Measurements from ENCODE around the gene ALK.

ALK gene

GRCh38 chr2:29664578-29664977 lies 256.8 kb downstream of the ALK start:
- no peak overlapping the region for H3K9ac ChIP-seq (ENCODE audit: low read length)
- H3K27ac ChIP-seq (ENCODE audit: low read length) = no peak overlapping the region
- H3K4me1 ChIP-seq (ENCODE audit: control insufficient read depth, low read depth, low read length) = no peaks in the 10 kb centered on the region
- H3K36me3 ChIP-seq (ENCODE audit: control insufficient read depth, low read depth, low read length) = no peaks in the 10 kb centered on the region
- H3K9me3 ChIP-seq (ENCODE audit: control insufficient read depth, low read depth, low read length) = no peaks in the 10 kb centered on the region
- no peaks in the 10 kb centered on the region for H3K27me3 ChIP-seq (ENCODE audit: control insufficient read depth, insufficient read depth, low read length)
- H3K4me3 ChIP-seq (ENCODE audit: low read length) = no peak overlapping the region

DNA sequence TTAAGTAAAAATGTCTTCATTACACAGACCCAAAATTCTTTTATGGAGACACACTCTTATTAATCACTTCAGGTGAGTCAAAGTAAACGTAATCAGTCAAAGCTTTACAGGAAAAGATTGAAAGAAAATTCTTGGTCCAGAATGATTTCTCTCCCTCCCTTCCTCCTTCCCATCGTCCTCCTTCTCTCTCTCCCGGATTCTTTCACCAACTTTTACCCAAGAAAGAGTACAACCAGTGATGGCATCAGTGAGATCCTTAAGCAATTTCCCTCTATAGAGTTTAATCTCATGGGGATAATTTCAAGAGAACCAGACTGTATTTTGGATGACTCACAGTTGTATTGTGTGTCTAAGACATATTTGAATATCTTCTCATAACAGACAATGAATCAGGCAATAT lies 258.1 kb downstream of the ALK start:
- Histone ChIP-seq H3K27ac (ENCODE audit: low read length) (no peak overlapping the region), H3K4me1 (ENCODE audit: control insufficient read depth, low read depth, low read length) (no peaks in the 10 kb centered on the region), H3K36me3 (ENCODE audit: control insufficient read depth, low read depth, low read length) (no peaks in the 10 kb centered on the region), H3K27me3 (ENCODE audit: control insufficient read depth, insufficient read depth, low read length) (no peaks in the 10 kb centered on the region), H3K4me3 (ENCODE audit: low read length) (no peak overlapping the region), H3K9me3 (ENCODE audit: control insufficient read depth, low read depth, low read length) (no peaks in the 10 kb centered on the region), H3K9ac (ENCODE audit: low read length) (no peak overlapping the region)

DNA sequence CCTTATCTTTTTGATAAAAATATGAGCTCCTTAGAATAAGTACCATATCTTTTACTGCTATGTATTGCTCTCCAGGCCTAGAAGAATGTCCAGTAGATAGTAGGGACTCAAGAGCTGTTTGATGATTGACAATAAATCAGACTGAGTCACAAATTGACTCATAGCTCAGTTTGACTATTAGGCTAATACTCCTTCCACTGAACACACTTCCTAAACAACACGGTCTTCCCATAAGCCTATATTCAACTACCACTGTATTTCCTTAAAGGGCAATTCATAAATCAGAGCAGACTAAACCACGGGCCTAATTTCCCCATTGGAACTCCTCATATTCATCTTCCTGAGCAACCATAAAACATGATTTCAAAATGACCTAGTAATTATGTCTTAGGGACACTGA lies 258.5 kb downstream of the ALK start:
- H3K27ac ChIP-seq (ENCODE audit: low read length) = no peak overlapping the region
- no peak overlapping the region for H3K9ac ChIP-seq (ENCODE audit: low read length)
- no peaks in the 10 kb centered on the region for H3K36me3 ChIP-seq (ENCODE audit: control insufficient read depth, low read depth, low read length)
- no peaks in the 10 kb centered on the region for H3K4me1 ChIP-seq (ENCODE audit: control insufficient read depth, low read depth, low read length)
- no peak overlapping the region for H3K4me3 ChIP-seq (ENCODE audit: low read length)
- H3K9me3 ChIP-seq (ENCODE audit: control insufficient read depth, low read depth, low read length) = no peaks in the 10 kb centered on the region
- no peaks in the 10 kb centered on the region for H3K27me3 ChIP-seq (ENCODE audit: control insufficient read depth, insufficient read depth, low read length)

- H3K9ac ChIP-seq (ENCODE audit: low read length) = no peak overlapping the region
- H3K9me3 ChIP-seq (ENCODE audit: control insufficient read depth, low read depth, low read length) = no peaks in the 10 kb centered on the region
- no peaks in the 10 kb centered on the region for H3K27me3 ChIP-seq (ENCODE audit: control insufficient read depth, insufficient read depth, low read length)
- H3K36me3 ChIP-seq (ENCODE audit: control insufficient read depth, low read depth, low read length) = no peaks in the 10 kb centered on the region
- H3K4me3 ChIP-seq (ENCODE audit: low read length) = no peak overlapping the region
- no peaks in the 10 kb centered on the region for H3K4me1 ChIP-seq (ENCODE audit: control insufficient read depth, low read depth, low read length)
- H3K27ac ChIP-seq (ENCODE audit: low read length) = no peak overlapping the region
Observed at GRCh38 chr2:29660201-29660600, 261.2 kb downstream of the ALK start.

DNA sequence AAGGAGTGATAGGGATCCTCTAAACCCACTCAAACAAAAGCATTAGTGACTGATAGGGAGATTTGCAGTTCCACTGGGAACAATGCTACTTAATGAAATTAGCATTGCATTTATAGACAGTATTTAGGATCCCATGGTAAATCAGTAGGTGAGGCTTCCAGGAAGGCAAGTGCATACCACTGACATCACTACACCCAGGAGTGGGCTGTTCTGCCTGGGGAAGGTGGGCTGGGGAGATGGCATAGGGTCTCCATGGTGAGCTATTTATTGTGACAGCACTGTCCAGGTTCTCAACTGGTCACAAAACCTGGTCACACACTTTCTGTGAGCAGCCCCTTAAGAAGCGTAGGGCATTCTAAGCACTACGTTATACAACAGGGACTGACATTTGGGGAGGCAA lies 262.2 kb downstream of the ALK start:
- H3K27me3 ChIP-seq (ENCODE audit: control insufficient read depth, insufficient read depth, low read length) = no peaks in the 10 kb centered on the region
- H3K9ac ChIP-seq (ENCODE audit: low read length) = no peak overlapping the region
- H3K36me3 ChIP-seq (ENCODE audit: control insufficient read depth, low read depth, low read length) = no peaks in the 10 kb centered on the region
- no peak overlapping the region for H3K4me3 ChIP-seq (ENCODE audit: low read length)
- no peaks in the 10 kb centered on the region for H3K4me1 ChIP-seq (ENCODE audit: control insufficient read depth, low read depth, low read length)
- no peak overlapping the region for H3K27ac ChIP-seq (ENCODE audit: low read length)
- H3K9me3 ChIP-seq (ENCODE audit: control insufficient read depth, low read depth, low read length) = no peaks in the 10 kb centered on the region

DNA sequence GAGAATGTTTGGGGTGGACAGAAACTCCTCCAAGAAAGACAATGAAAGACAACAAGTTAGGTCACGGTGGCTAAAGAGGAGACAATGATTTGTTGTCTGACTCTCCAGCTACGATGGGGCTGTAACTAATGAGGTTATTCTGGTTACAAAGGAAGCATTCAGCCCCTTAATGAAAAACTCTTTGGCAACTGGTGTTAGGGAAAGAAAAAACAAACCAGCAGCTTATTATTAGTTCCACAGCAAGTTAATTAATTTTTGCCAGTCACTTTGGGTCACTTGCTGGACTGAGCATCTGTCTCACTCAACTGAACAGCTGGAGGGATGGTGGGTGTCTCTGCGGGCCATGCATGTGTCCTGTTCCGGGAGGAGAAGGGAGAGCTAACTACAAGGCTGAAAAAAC lies 263.7 kb downstream of the ALK start:
- Histone ChIP-seq H3K9me3 (ENCODE audit: control insufficient read depth, low read depth, low read length) (no peaks in the 10 kb centered on the region), H3K27ac (ENCODE audit: low read length) (no peak overlapping the region), H3K36me3 (ENCODE audit: control insufficient read depth, low read depth, low read length) (no peaks in the 10 kb centered on the region), H3K9ac (ENCODE audit: low read length) (no peak overlapping the region), H3K27me3 (ENCODE audit: control insufficient read depth, insufficient read depth, low read length) (no peaks in the 10 kb centered on the region), H3K4me1 (ENCODE audit: control insufficient read depth, low read depth, low read length) (no peaks in the 10 kb centered on the region), H3K4me3 (ENCODE audit: low read length) (no peak overlapping the region)

- Histone ChIP-seq H3K9me3 (ENCODE audit: control insufficient read depth, low read depth, low read length) (no peaks in the 10 kb centered on the region), H3K27me3 (ENCODE audit: control insufficient read depth, insufficient read depth, low read length) (no peaks in the 10 kb centered on the region), H3K4me3 (ENCODE audit: low read length) (no peak overlapping the region), H3K4me1 (ENCODE audit: control insufficient read depth, low read depth, low read length) (peaks cover 6% of the 10 kb centered on the region), H3K36me3 (ENCODE audit: control insufficient read depth, low read depth, low read length) (no peaks in the 10 kb centered on the region), H3K9ac (ENCODE audit: low read length) (no peak overlapping the region), H3K27ac (ENCODE audit: low read length) (no peak overlapping the region)
Observed at GRCh38 chr2:29655391-29656086, 265.8 kb downstream of the ALK start.

DNA sequence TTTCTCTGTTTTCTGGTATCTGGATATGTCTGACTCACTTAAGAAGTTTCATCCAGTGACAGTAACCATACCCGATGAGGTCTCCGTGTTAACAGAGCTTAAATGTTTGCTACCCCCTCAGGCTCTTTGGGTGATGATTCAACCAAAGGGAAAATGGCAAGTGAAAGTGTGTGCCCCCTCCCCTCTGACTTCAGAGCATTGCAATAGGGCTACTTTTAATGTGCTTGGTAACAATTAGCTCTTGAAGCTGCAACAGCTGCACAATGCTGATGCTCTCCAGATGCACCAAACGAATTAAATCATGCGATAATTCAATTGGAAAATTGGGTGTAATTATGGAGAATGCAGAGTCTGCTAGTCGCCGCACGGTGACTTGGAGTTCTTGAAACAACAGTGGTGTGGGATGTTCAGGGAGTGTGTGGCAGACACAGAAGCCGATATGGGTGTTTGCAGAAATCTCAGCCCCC lies 270.7 kb downstream of the ALK start:
- H3K4me1 ChIP-seq (ENCODE audit: control insufficient read depth, low read depth, low read length) = peaks cover 6% of the 10 kb centered on the region
- H3K36me3 ChIP-seq (ENCODE audit: control insufficient read depth, low read depth, low read length) = no peaks in the 10 kb centered on the region
- no peak overlapping the region for H3K9ac ChIP-seq (ENCODE audit: low read length)
- H3K27ac ChIP-seq (ENCODE audit: low read length) = no peak overlapping the region
- peaks cover 3% of the 10 kb centered on the region for H3K9me3 ChIP-seq (ENCODE audit: control insufficient read depth, low read depth, low read length)
- no peak overlapping the region for H3K4me3 ChIP-seq (ENCODE audit: low read length)
- H3K27me3 ChIP-seq (ENCODE audit: control insufficient read depth, insufficient read depth, low read length) = no peaks in the 10 kb centered on the region

- Histone ChIP-seq H3K36me3 (ENCODE audit: control insufficient read depth, low read depth, low read length) (no peaks in the 10 kb centered on the region), H3K4me3 (ENCODE audit: low read length) (no peak overlapping the region), H3K4me1 (ENCODE audit: control insufficient read depth, low read depth, low read length) (no peaks in the 10 kb centered on the region), H3K27ac (ENCODE audit: low read length) (no peak overlapping the region), H3K27me3 (ENCODE audit: control insufficient read depth, insufficient read depth, low read length) (no peaks in the 10 kb centered on the region), H3K9me3 (ENCODE audit: control insufficient read depth, low read depth, low read length) (peaks cover 3% of the 10 kb centered on the region), H3K9ac (ENCODE audit: low read length) (no peak overlapping the region)
Observed at GRCh38 chr2:29644949-29645348, 276.4 kb downstream of the ALK start.

DNA sequence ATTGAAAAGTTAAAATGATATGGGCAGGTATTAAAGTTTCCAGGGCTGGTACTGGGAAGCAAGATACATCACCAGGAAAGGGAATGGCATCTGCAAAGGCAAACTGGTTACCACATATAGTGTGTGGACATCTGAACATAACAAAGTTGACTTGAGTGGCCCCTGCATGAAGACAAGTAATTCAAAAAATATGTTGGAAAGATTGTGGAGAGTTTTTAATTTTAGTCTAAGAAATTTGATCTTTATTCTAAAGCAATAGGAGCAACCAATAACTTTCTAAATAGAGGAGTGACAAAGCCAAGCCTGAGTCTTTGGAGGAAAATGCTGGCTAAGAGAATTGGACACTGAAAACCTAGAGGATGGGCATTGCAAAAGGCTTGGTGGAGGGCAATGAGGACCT lies 278.2 kb downstream of the ALK start:
- no peaks in the 10 kb centered on the region for H3K27me3 ChIP-seq (ENCODE audit: control insufficient read depth, insufficient read depth, low read length)
- H3K4me3 ChIP-seq (ENCODE audit: low read length) = no peak overlapping the region
- H3K9me3 ChIP-seq (ENCODE audit: control insufficient read depth, low read depth, low read length) = peaks cover under 1% of the 10 kb centered on the region
- no peaks in the 10 kb centered on the region for H3K4me1 ChIP-seq (ENCODE audit: control insufficient read depth, low read depth, low read length)
- no peak overlapping the region for H3K27ac ChIP-seq (ENCODE audit: low read length)
- no peaks in the 10 kb centered on the region for H3K36me3 ChIP-seq (ENCODE audit: control insufficient read depth, low read depth, low read length)
- H3K9ac ChIP-seq (ENCODE audit: low read length) = no peak overlapping the region

DNA sequence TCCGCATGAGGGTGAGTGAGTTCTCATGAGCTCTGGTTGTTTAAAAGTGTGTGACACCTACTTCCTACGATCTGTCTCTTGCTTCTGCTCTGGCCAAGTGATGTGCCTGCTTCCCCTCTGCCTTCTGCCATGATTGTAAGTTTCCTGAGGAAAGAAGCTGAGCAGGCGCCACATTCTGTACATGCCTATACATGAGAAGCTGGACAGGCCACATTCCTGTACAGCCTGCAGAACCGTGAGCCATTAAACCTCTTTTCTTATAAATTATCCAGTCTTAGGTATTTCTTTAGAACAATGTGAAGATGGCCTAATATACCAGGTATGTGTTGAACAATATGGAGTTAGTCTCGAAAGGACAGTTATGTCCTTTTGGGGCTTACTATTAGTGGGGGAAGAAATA lies 281.0 kb downstream of the ALK start:
- H3K9ac ChIP-seq (ENCODE audit: low read length) = no peak overlapping the region
- H3K4me3 ChIP-seq (ENCODE audit: low read length) = no peak overlapping the region
- H3K9me3 ChIP-seq (ENCODE audit: control insufficient read depth, low read depth, low read length) = no peaks in the 10 kb centered on the region
- H3K27me3 ChIP-seq (ENCODE audit: control insufficient read depth, insufficient read depth, low read length) = no peaks in the 10 kb centered on the region
- no peak overlapping the region for H3K27ac ChIP-seq (ENCODE audit: low read length)
- H3K4me1 ChIP-seq (ENCODE audit: control insufficient read depth, low read depth, low read length) = no peaks in the 10 kb centered on the region
- no peaks in the 10 kb centered on the region for H3K36me3 ChIP-seq (ENCODE audit: control insufficient read depth, low read depth, low read length)

DNA sequence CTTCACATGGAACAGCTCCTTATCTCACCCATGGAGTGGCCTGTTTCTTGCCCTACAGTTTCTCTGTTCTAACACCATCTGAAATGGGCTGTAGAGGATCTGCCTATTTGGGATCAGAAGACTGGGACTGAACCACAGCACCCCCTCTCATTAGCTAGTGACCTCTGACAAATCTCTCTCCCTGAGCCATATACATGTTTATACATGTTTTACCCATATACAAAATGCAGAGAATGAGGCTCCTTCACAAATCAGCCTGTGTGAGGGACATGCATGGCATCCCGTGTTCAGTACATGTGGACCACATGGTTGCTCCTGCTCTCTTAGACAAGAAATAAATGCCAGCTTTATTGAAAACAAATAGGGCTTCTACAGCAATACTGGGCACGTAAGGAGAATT lies 282.7 kb downstream of the ALK start:
- Histone ChIP-seq H3K9me3 (ENCODE audit: control insufficient read depth, low read depth, low read length) (no peaks in the 10 kb centered on the region), H3K27me3 (ENCODE audit: control insufficient read depth, insufficient read depth, low read length) (no peaks in the 10 kb centered on the region), H3K4me3 (ENCODE audit: low read length) (no peak overlapping the region), H3K36me3 (ENCODE audit: control insufficient read depth, low read depth, low read length) (no peaks in the 10 kb centered on the region), H3K27ac (ENCODE audit: low read length) (no peak overlapping the region), H3K9ac (ENCODE audit: low read length) (no peak overlapping the region), H3K4me1 (ENCODE audit: control insufficient read depth, low read depth, low read length) (no peaks in the 10 kb centered on the region)

Measured in iPS-18a (cell line).